Measurements from ENCODE around the gene AASDH. TPM values are rescaled to one million over a fixed set of nuclear protein-coding genes. Genes with fewer than 3 reads are reported as not detected.

Gene AASDH
- total and polyA plus RNA-seq, 2 of the 4 experiments (the other 2 are of a cell fraction): 4.7 to 12.0 TPM

DNA sequence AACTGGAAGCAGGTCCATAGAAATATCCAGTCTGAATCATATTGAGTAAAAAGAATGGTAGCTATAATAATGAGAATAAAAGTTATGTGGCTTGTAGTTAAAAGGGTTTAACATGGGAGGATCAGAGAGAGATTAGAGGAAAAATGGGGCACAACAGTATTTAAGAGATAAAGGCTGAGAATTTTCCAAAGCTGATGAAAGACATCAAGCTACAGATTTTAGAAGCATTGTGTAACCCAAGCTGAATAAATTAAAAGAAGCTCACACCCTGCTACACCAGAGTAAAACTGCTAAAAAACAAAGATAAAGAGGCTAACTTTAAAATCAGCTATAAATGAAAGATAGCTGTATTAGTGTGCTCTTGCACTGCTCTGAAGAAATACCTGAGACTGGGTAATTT is 94.2 kb downstream of the AASDH start:
- in situ Hi-C loops (cut with MboI; ENCODE audit: low sequenced_read_pairs): no loop called here
- H4K91ac ChIP-seq (ENCODE audit: insufficient read depth, low read depth, low read length): no peak overlapping the region
- no peak overlapping the region for H3K23ac ChIP-seq (ENCODE audit: low read depth, low read length)
- intact Hi-C loops (cut with micrococcal nuclease): no loop called here
- H2AK9ac ChIP-seq (replicated peaks; ENCODE audit: low read depth, low read length, poor library complexity): no peak overlapping the region
- no peak overlapping the region for H2BK120ac ChIP-seq (ENCODE audit: low read depth, low read length)
- H3K36me3 ChIP-seq (ENCODE audit: control insufficient read depth, insufficient read depth, low read length): no peaks in the 10 kb centered on the region
- BruUV-seq (replicated peaks): no TSS peak
- H2BK20ac ChIP-seq (ENCODE audit: low read depth, low read length): no peak overlapping the region
- H3K56ac ChIP-seq (ENCODE audit: extremely low read depth, insufficient read depth, low read length): no peak overlapping the region
- no peak overlapping the region for H3K18ac ChIP-seq (ENCODE audit: low read depth, low read length)
- TF ChIP-seq, protein P1, sequence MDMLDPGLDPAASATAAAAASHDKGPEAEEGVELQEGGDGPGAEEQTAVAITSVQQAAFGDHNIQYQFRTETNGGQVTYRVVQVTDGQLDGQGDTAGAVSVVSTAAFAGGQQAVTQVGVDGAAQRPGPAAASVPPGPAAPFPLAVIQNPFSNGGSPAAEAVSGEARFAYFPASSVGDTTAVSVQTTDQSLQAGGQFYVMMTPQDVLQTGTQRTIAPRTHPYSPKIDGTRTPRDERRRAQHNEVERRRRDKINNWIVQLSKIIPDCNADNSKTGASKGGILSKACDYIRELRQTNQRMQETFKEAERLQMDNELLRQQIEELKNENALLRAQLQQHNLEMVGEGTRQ (IDR thresholded peaks at IDR 0.05; ENCODE audit: low read depth, low read length): no peak
- CTCF ChIA-PET: no interaction called here
- no peak overlapping the region for H2BK5ac ChIP-seq (ENCODE audit: low read depth, low read length, poor library complexity, severe bottlenecking)
- DNase-seq: no peak
- H4K8ac ChIP-seq (ENCODE audit: low read depth in 2 of 2, low read length in 2 of 2): no peak overlapping the region
- H3K9me1 ChIP-seq (ENCODE audit: insufficient read depth, low read length): no peaks in the 10 kb centered on the region
- no peak overlapping the region for H3K4me2 ChIP-seq (ENCODE audit: low read depth, low read length)
- no peak overlapping the region for H2BK15ac ChIP-seq (ENCODE audit: low read depth, low read length)
- no peaks in the 10 kb centered on the region; the same call in 1 of the 2 replicates for H3K27me3 ChIP-seq (ENCODE audit: control insufficient read depth, insufficient read depth, low read length)
- no peak overlapping the region for H3K9ac ChIP-seq (ENCODE audit: low read depth, low read length)
- no peaks in the 10 kb centered on the region for H3K9me3 ChIP-seq (ENCODE audit: control insufficient read depth, insufficient read depth, low read length)
- H3K79me1 ChIP-seq (ENCODE audit: low read depth in 1 of 2, low read length in 2 of 2): no peaks in the 10 kb centered on the region
- H3K4me1 ChIP-seq (ENCODE audit: control insufficient read depth, insufficient read depth, low read length): no peaks in the 10 kb centered on the region
- H2AFZ ChIP-seq (replicated peaks; ENCODE audit: low read length, poor library complexity): no peak overlapping the region
- no peak overlapping the region for H3K14ac ChIP-seq (replicated peaks; ENCODE audit: low read depth, low read length)
- POLR2A ChIA-PET (ENCODE audit: unreplicated experiment): no interaction called here
- dilution Hi-C loops (cut with HindIII; ENCODE audit: low sequenced_read_pairs, unreplicated experiment): no loop called here
- no peak overlapping the region for H3K4me3 ChIP-seq (ENCODE audit: insufficient read depth, low read depth, low read length)
- H3K27ac ChIP-seq (ENCODE audit: insufficient read depth, low read length): no peak overlapping the region
- no peak overlapping the region for H3K4ac ChIP-seq (ENCODE audit: low read depth, low read length)
- H4K20me1 ChIP-seq (ENCODE audit: insufficient read depth, low read length): no peaks in the 10 kb centered on the region
- H2AK5ac ChIP-seq (ENCODE audit: low read depth, low read length): no peak overlapping the region
- ATAC-seq (ENCODE audit: low read depth): no peak
- no peak overlapping the region for H4K5ac ChIP-seq (ENCODE audit: low read depth, low read length)

Measured in IMR-90 (cell line).